NB4 (cell line): ENCODE data around the gene FAM229B.

Experiments used
- MYC ChIP-seq: IDR thresholded peaks from 2 replicates; pipeline ENCODE4 v1.6.1; 2011; ENCODE audit warnings: low read depth, low read length
- POLR2A ChIP-seq: IDR thresholded peaks from 2 replicates; pipeline ENCODE4 v1.6.1; 2011; ENCODE audit warnings: mild to moderate bottlenecking; ENCODE audit not compliant: insufficient read length; ENCODE audit errors: extremely low read depth
- TF ChIP-seq, protein P1 (sequence below): IDR thresholded peaks from one replicate; pipeline ENCODE4 v1.5.1; 2012; ENCODE audit warnings: low read depth, low read length
- TF ChIP-seq, protein P2 (sequence below): IDR thresholded peaks from 2 replicates; pipeline ENCODE4 v1.6.1; 2011; ENCODE audit warnings: low read depth, low read length

DNA sequence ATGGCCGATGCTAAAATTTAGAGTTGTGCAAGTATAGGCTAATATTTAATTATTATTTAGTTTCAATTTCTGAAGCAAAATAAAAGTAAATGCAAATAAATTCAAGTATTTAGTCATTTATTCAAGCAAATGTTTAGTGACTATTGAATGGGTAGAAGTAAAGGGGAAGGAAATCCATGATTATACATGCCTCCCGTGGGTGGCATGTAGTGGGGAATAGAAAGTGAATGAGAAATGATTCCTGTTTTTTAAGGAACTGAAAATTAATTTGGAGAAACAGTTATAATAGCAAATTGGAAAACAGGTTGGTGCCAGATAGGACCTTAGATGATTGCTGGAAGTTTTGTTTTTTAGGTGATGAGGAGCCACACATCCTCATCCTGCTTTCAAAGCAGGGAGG lies 35.4 kb downstream of the FAM229B start:
- TF ChIP-seq, protein P1, sequence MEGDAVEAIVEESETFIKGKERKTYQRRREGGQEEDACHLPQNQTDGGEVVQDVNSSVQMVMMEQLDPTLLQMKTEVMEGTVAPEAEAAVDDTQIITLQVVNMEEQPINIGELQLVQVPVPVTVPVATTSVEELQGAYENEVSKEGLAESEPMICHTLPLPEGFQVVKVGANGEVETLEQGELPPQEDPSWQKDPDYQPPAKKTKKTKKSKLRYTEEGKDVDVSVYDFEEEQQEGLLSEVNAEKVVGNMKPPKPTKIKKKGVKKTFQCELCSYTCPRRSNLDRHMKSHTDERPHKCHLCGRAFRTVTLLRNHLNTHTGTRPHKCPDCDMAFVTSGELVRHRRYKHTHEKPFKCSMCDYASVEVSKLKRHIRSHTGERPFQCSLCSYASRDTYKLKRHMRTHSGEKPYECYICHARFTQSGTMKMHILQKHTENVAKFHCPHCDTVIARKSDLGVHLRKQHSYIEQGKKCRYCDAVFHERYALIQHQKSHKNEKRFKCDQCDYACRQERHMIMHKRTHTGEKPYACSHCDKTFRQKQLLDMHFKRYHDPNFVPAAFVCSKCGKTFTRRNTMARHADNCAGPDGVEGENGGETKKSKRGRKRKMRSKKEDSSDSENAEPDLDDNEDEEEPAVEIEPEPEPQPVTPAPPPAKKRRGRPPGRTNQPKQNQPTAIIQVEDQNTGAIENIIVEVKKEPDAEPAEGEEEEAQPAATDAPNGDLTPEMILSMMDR = no peak
- no peak for TF ChIP-seq POLR2A
- TF ChIP-seq, protein P2, sequence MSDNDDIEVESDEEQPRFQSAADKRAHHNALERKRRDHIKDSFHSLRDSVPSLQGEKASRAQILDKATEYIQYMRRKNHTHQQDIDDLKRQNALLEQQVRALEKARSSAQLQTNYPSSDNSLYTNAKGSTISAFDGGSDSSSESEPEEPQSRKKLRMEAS = no peak
- no peak for TF ChIP-seq MYC
